Measurements from ENCODE around the gene KPNA6. TPM values are rescaled to one million over a fixed set of nuclear protein-coding genes. Genes with fewer than 3 reads are reported as not detected.
A peak's percentile ranks its signal among the peaks of the same experiment; 100 is the strongest.

KPNA6 gene
- total and polyA plus RNA-seq, 9 of the 15 experiments (the other 6 are each of a cell fraction or from before 2014, with no cell fraction given), result 20.1 to 54.6 (median 32.2) TPM

GRCh38 chr1:32107742-32108661, at the start of gene KPNA6 (continued):
- TF ChIP-seq CHD7 (IDR thresholded peaks at IDR 0.05; ENCODE audit: low read depth, low read length), result no peak
- TF ChIP-seq, protein P1, sequence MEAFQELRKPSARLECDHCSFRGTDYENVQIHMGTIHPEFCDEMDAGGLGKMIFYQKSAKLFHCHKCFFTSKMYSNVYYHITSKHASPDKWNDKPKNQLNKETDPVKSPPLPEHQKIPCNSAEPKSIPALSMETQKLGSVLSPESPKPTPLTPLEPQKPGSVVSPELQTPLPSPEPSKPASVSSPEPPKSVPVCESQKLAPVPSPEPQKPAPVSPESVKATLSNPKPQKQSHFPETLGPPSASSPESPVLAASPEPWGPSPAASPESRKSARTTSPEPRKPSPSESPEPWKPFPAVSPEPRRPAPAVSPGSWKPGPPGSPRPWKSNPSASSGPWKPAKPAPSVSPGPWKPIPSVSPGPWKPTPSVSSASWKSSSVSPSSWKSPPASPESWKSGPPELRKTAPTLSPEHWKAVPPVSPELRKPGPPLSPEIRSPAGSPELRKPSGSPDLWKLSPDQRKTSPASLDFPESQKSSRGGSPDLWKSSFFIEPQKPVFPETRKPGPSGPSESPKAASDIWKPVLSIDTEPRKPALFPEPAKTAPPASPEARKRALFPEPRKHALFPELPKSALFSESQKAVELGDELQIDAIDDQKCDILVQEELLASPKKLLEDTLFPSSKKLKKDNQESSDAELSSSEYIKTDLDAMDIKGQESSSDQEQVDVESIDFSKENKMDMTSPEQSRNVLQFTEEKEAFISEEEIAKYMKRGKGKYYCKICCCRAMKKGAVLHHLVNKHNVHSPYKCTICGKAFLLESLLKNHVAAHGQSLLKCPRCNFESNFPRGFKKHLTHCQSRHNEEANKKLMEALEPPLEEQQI (IDR thresholded peaks at IDR 0.05), result no peak
- TF ChIP-seq PREB (CRISPR knock-in tag; IDR thresholded peaks at IDR 0.05), result 0 out of 2 replicates have a peak, but pooled peaks have one; percentile 56
- TF ChIP-seq RBM39 (optimal IDR thresholded peaks at IDR 0.05; ENCODE audit: low read depth, low read length), result peak; percentile 76
- TF ChIP-seq ETS1 (conservative IDR thresholded peaks at IDR 0.05; ENCODE audit: control insufficient read depth, low read depth, low read length), result peak; percentile 29; the same call in 1 of the 2 replicates
- TF ChIP-seq MCM7 (IDR thresholded peaks at IDR 0.05), result peak in 1 of 2 experiments; percentile 85; a peak in 1 of 4 replicates
- TF ChIP-seq HIVEP1 (CRISPR knock-in tag; IDR thresholded peaks at IDR 0.05), result no peak
- 0 out of 2 replicates have a peak, but pooled peaks have one; percentile 21 for TF ChIP-seq ZNF583 (CRISPR knock-in tag; IDR thresholded peaks at IDR 0.05)
